Stimulated activated naive CD8-positive, alpha-beta T cell treated with anti-CD3 and anti-CD28 coated beads, Interleukin-15, Interleukin-2, amounts not matched to agents 100 ng/mL and 50 ng/mL, for 24 hours (primary cell): ENCODE data around the gene LCK.
"Not testable (repeated sequence)": the region's sequence is repeated elsewhere in the genome, so short reads cannot be mapped to it uniquely, and the experiment has no call there.

Source experiments
- H3K27ac Mint-ChIP-seq: one replicate; pipeline ENCODE4 v1.8.0; 2021; ENCODE audit warnings: mild to moderate bottlenecking, mixed read lengths
- H3K27me3 Mint-ChIP-seq: one replicate; pipeline ENCODE4 v1.8.0; 2021; ENCODE audit warnings: mixed read lengths
- H3K36me3 Mint-ChIP-seq: one replicate; pipeline ENCODE4 v1.8.0; 2021; ENCODE audit warnings: low read depth, mixed read lengths
- H3K4me1 Mint-ChIP-seq: one replicate; pipeline ENCODE4 v1.8.0; 2021; ENCODE audit warnings: low read depth, mixed read lengths
- H3K4me3 Mint-ChIP-seq: one replicate; pipeline ENCODE4 v1.8.0; 2021; ENCODE audit warnings: mild to moderate bottlenecking, mixed read lengths
- H3K9me3 Mint-ChIP-seq: one replicate; pipeline ENCODE4 v1.8.0; 2021; ENCODE audit warnings: mixed read lengths

The LCK gene

DNA sequence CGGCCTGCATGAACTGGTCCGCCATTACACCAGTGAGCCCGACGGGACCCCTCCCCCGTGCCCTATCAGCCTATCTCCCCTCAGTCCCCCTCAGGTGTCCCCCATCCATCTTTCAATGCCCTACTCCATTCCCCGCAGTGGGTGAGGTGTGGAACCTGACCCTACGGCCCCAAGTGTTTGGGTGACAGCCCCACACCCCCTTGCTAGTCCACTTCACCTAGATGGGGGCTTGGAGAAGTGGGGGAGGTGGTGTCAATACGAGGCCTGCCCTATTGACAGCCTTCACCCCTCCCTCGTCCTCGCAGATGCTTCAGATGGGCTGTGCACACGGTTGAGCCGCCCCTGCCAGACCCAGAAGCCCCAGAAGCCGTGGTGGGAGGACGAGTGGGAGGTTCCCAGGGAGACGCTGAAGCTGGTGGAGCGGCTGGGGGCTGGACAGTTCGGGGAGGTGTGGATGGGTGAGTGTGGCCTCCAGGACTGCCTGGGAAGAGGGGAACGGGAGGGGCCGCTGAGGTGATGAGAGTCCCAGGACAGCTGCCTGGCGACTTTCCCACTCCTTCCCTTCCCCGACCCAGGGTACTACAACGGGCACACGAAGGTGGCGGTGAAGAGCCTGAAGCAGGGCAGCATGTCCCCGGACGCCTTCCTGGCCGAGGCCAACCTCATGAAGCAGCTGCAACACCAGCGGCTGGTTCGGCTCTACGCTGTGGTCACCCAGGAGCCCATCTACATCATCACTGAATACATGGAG is 25.1 kb downstream of the LCK start:
- no peak overlapping the region for H3K4me3 Mint-ChIP-seq
- H3K36me3 Mint-ChIP-seq: peaks cover 59% of the 10 kb centered on the region
- H3K9me3 Mint-ChIP-seq: no peaks in the 10 kb centered on the region
- no peak overlapping the region for H3K27ac Mint-ChIP-seq
- H3K4me1 Mint-ChIP-seq: peaks cover 43% of the 10 kb centered on the region
- no peaks in the 10 kb centered on the region for H3K27me3 Mint-ChIP-seq

DNA sequence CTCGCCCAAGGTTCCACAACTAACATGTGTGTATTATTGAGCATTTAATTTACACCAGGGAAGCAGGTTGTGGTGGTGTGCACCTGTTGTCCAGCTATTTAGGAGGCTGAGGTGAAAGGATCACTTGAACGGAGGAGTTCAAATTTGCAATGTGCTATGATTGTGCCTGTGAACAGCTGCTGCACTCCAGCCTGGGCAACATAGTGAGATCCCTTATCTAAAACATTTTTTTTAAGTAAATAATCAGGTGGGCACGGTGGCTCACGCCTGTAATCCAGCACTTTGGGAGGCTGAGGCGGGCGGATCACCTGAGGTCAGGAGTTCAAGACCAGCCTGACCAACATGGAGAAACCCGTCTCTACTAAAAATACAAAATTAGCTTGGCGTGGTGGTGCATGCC is 33.7 kb downstream of the LCK start:
- not testable (repeated sequence) for H3K4me3 Mint-ChIP-seq, H3K4me1 Mint-ChIP-seq, H3K27me3 Mint-ChIP-seq, H3K27ac Mint-ChIP-seq, H3K9me3 Mint-ChIP-seq
- H3K36me3 Mint-ChIP-seq: peaks cover 44% of the 10 kb centered on the region

- H3K27me3 Mint-ChIP-seq: no peaks in the 10 kb centered on the region
- peaks cover 6% of the 10 kb centered on the region for H3K4me1 Mint-ChIP-seq
- H3K36me3 Mint-ChIP-seq: peaks cover 40% of the 10 kb centered on the region
- no peak overlapping the region for H3K4me3 Mint-ChIP-seq
- no peaks in the 10 kb centered on the region for H3K9me3 Mint-ChIP-seq
- no peak overlapping the region for H3K27ac Mint-ChIP-seq
Measured at GRCh38 chr1:32285658-32286057, 34.6 kb downstream of the LCK start.

GRCh38 chr1:32286763-32287162 is 35.7 kb downstream of the LCK start:
- H3K27ac Mint-ChIP-seq: no peak overlapping the region
- H3K27me3 Mint-ChIP-seq: no peaks in the 10 kb centered on the region
- peaks cover 35% of the 10 kb centered on the region for H3K36me3 Mint-ChIP-seq
- peaks cover 16% of the 10 kb centered on the region for H3K4me1 Mint-ChIP-seq
- H3K9me3 Mint-ChIP-seq: no peaks in the 10 kb centered on the region
- no peak overlapping the region for H3K4me3 Mint-ChIP-seq

- no peak overlapping the region for H3K27ac Mint-ChIP-seq
Measured at GRCh38 chr1:32289256-32289655, 38.2 kb downstream of the LCK start.

DNA sequence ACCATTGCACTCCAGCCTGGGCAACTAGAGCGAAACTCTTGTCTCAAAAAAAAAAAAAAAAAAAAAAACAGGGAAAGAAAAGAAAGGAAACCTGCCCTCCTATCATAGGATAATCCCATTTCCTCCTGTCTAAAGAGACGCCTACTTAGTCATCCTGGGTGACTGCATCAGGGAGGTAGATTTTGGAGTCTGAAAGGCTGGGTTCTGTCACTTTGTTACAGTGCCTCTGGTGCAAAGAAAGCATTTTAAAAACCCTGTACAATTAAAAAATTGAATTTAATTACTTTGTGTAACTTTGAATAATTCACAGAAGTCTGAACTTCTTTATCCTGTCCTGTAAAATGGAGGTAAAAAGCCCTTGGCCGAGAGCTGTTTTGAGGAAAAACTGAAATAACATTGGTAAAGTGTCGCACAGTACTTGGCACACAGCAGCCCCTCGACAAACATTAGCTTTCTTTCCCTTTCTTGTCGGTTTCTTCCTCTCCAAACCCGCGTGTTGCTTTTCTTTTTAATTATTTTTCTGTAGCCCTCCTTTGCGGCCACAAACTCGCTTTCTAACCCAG is 40.2 kb downstream of the LCK start:
- H3K9me3 Mint-ChIP-seq: no peaks in the 10 kb centered on the region
- H3K27ac Mint-ChIP-seq: peak overlapping the region; percentile 100
- H3K36me3 Mint-ChIP-seq: peaks cover 27% of the 10 kb centered on the region
- peak overlapping the region; percentile 92 for H3K4me3 Mint-ChIP-seq
- no peaks in the 10 kb centered on the region for H3K27me3 Mint-ChIP-seq
- peaks cover 53% of the 10 kb centered on the region for H3K4me1 Mint-ChIP-seq

More at GRCh38 chr1:32289256-32289655, 38.2 kb downstream of the LCK start:
- no peaks in the 10 kb centered on the region for H3K27me3 Mint-ChIP-seq
- no peak overlapping the region for H3K4me3 Mint-ChIP-seq
- no peaks in the 10 kb centered on the region for H3K9me3 Mint-ChIP-seq
- H3K36me3 Mint-ChIP-seq: peaks cover 32% of the 10 kb centered on the region
- peaks cover 34% of the 10 kb centered on the region for H3K4me1 Mint-ChIP-seq

DNA sequence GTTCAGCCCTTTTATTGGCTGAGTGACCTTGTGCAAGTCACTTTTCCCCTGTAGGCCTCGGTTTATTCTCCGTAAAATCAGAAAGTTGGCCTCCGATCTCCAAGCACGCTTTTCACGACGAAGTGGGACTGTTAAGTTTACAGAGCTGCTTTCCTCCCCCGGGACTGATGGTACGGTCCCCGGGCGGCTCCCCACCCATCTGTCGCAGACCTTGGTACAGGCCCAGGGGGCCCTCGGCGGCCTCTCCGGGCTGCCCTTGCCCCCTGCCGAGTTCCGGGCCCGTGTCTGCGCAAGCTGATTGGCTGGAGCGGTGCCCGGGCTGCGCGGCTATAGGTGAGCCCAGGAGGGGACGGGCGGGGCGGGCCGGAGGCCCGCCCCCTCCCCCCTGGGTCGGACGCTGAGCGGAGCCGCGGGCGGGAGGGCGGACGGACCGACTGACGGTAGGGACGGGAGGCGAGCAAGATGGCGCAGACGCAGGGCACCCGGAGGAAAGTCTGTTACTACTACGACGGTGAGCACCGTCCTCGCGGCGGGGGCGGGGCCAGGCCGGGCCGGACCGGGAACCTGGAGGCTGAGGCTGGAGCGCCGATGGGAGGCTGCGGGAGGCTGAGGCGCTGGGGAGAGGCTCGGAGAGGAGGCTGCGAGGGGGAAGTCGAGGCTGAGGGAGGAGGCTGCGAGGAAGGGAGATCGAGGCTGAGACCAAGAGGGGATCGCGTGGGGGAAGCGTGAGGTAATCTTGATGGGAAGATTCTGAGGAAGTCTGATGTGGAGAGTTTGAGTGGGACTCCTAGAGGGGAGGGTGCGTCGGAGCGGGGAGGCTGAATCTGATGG is 40.9 kb downstream of the LCK start, which contains the start of gene HDAC1:
Gene HDAC1, plus strand, starts transcription at position 376 of the 831 bp plus-strand sequence. Its CDS starts 87 bp downstream, at position 463.
- Mint-ChIP-seq H3K9me3 (no peaks in the 10 kb centered on the region), H3K36me3 (peaks cover 28% of the 10 kb centered on the region), H3K27ac (peak within 1 kb of the TSS; percentile 100), H3K27me3 (no peaks in the 10 kb centered on the region), H3K4me3 (peak within 1 kb of the TSS; percentile 92), H3K4me1 (peaks cover 58% of the 10 kb centered on the region)

GRCh38 chr1:32298211-32298610 is 47.1 kb downstream of the LCK start:
- H3K27ac Mint-ChIP-seq, H3K4me3 Mint-ChIP-seq, H3K9me3 Mint-ChIP-seq, H3K27me3 Mint-ChIP-seq: not testable (repeated sequence)
- H3K36me3 Mint-ChIP-seq: peaks cover 39% of the 10 kb centered on the region
- peaks cover 62% of the 10 kb centered on the region for H3K4me1 Mint-ChIP-seq

GRCh38 chr1:32299327-32299726 is 48.3 kb downstream of the LCK start:
- H3K9me3 Mint-ChIP-seq: no peaks in the 10 kb centered on the region
- H3K27me3 Mint-ChIP-seq: no peaks in the 10 kb centered on the region
- H3K36me3 Mint-ChIP-seq: peaks cover 50% of the 10 kb centered on the region
- H3K4me3 Mint-ChIP-seq: no peak overlapping the region
- H3K27ac Mint-ChIP-seq: no peak overlapping the region
- peaks cover 59% of the 10 kb centered on the region for H3K4me1 Mint-ChIP-seq

GRCh38 chr1:32303358-32303757 is 52.3 kb downstream of the LCK start:
- H3K27ac Mint-ChIP-seq: no peak overlapping the region

GRCh38 chr1:32303997-32304622 is 53.0 kb downstream of the LCK start:
- Mint-ChIP-seq H3K36me3 (peaks cover 60% of the 10 kb centered on the region), H3K4me3 (no peak overlapping the region), H3K9me3 (peaks cover 5% of the 10 kb centered on the region), H3K4me1 (peaks cover 54% of the 10 kb centered on the region), H3K27me3 (no peaks in the 10 kb centered on the region), H3K27ac (peak overlapping the region; percentile 9)

More at GRCh38 chr1:32303358-32303757, 52.3 kb downstream of the LCK start:
- H3K4me1 Mint-ChIP-seq: peaks cover 50% of the 10 kb centered on the region
- no peaks in the 10 kb centered on the region for H3K27me3 Mint-ChIP-seq
- peaks cover 5% of the 10 kb centered on the region for H3K9me3 Mint-ChIP-seq
- H3K36me3 Mint-ChIP-seq: peaks cover 60% of the 10 kb centered on the region
- H3K4me3 Mint-ChIP-seq: no peak overlapping the region

DNA sequence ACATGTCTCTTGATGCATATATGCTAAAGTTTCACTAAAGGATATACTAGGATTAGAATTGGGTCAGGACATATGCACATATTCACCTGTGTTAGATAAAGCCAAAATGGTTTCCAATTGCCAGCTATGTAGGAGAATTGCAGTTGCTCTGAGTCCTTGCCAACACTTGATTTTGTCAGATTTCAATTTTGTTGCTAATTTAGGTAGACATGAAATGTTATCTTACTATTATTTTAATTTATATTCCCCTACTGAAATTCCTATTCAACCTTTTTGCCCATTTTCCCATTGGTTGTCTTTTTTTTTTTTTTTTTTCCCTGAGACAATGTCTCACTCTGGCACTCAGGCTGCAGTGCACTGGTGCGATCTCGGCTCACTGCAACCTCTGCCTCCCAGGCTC is 54.2 kb downstream of the LCK start:
- no peak overlapping the region for H3K27ac Mint-ChIP-seq

DNA sequence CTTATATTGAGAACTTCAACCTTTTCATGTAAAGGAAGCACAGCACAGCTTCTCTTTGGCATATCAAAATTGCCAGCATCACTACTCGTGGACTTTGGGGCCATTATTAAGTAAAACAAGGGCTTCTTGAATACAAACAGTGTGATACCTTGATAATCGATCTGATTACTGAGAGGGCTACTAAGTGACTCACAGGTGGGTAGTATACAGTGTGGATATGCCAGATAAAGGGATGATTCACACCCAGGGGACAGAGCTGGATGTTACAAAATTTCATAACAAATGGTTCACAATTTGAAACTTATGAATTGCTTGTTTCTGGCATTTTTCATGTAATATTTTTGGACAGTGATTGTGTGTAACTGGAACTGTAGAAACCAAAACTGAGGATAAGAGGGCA is 56.3 kb downstream of the LCK start:
- Mint-ChIP-seq H3K4me1 (peaks cover 66% of the 10 kb centered on the region), H3K4me3 (no peak overlapping the region), H3K9me3 (peaks cover 5% of the 10 kb centered on the region), H3K27ac (peak overlapping the region; percentile 34), H3K36me3 (peaks cover 56% of the 10 kb centered on the region), H3K27me3 (no peaks in the 10 kb centered on the region)

More for the DNA sequence above, 54.2 kb downstream of the LCK start:
- H3K4me3 Mint-ChIP-seq: no peak overlapping the region
- H3K4me1 Mint-ChIP-seq: peaks cover 63% of the 10 kb centered on the region
- peaks cover 68% of the 10 kb centered on the region for H3K36me3 Mint-ChIP-seq
- peaks cover 5% of the 10 kb centered on the region for H3K9me3 Mint-ChIP-seq
- no peaks in the 10 kb centered on the region for H3K27me3 Mint-ChIP-seq

- H3K27me3 Mint-ChIP-seq: no peaks in the 10 kb centered on the region
- no peak overlapping the region for H3K27ac Mint-ChIP-seq
- H3K9me3 Mint-ChIP-seq: peaks cover 5% of the 10 kb centered on the region
- peaks cover 42% of the 10 kb centered on the region for H3K36me3 Mint-ChIP-seq
- H3K4me1 Mint-ChIP-seq: peaks cover 66% of the 10 kb centered on the region
- H3K4me3 Mint-ChIP-seq: no peak overlapping the region
Measured at GRCh38 chr1:32309960-32310359, 58.9 kb downstream of the LCK start.
